Astrocyte (in vitro differentiated cells and primary cell): Measurements from ENCODE around the gene NT5E. TPM values are rescaled to one million over a fixed set of nuclear protein-coding genes. Genes with fewer than 3 reads are reported as not detected.

Experiments used
- DNase-seq: peaks from one replicate; pipeline ENCODE4 v3.0.0-alpha.2; 2010; ENCODE audit warnings: low read depth
- FAIRE-seq: peaks from 2 replicates; lab custom pipeline; 2011; peaks lifted over from hg19 to GRCh38; lab: Jason Lieb, UNC
- H2AFZ ChIP-seq: 2 replicates; pipeline ENCODE4 v1.6.0; 2012; ENCODE audit warnings: low read depth, low read length, inconsistent platforms
- H3K27ac ChIP-seq: 2 replicates; pipeline ENCODE4 v1.5.1; 2011; ENCODE audit warnings: low read depth, low read length, inconsistent platforms
- H3K27me3 ChIP-seq: 2 replicates; pipeline ENCODE4 v1.6.0; 2011; ENCODE audit warnings: low read length, inconsistent platforms; ENCODE audit not compliant: insufficient read depth
- H3K36me3 ChIP-seq: 2 replicates; pipeline ENCODE4 v1.5.1; 2011; ENCODE audit warnings: low read length, inconsistent platforms; ENCODE audit not compliant: insufficient read depth
- H3K4me1 ChIP-seq: 2 replicates; pipeline ENCODE4 v1.5.1; 2011; ENCODE audit warnings: low read length, inconsistent platforms; ENCODE audit not compliant: insufficient read depth
- H3K4me2 ChIP-seq: 2 replicates; pipeline ENCODE4 v1.6.0; 2012; ENCODE audit warnings: low read length, inconsistent platforms
- H3K4me3 ChIP-seq: 2 replicates; pipeline ENCODE4 v1.5.1; 2011; ENCODE audit warnings: low read depth, mild to moderate bottlenecking, low read length, inconsistent platforms; ENCODE audit not compliant: insufficient read depth
- H3K79me2 ChIP-seq: 2 replicates; pipeline ENCODE4 v1.6.0; 2012; ENCODE audit warnings: mild to moderate bottlenecking, low read length, inconsistent platforms; ENCODE audit not compliant: insufficient read depth
- H3K9ac ChIP-seq: 2 replicates; pipeline ENCODE4 v1.6.0; 2012; ENCODE audit warnings: mild to moderate bottlenecking, low read length, inconsistent platforms
- H3K9me3 ChIP-seq: 2 replicates; pipeline ENCODE4 v1.5.1; 2012; ENCODE audit warnings: low read depth, mild to moderate bottlenecking, low read length, inconsistent platforms; ENCODE audit not compliant: insufficient read depth
- H4K20me1 ChIP-seq: 2 replicates; pipeline ENCODE4 v1.6.0; 2012; ENCODE audit warnings: low read length, inconsistent platforms; ENCODE audit not compliant: insufficient read depth
- H3K27ac Mint-ChIP-seq: one replicate; pipeline ENCODE4 v1.8.0; 2021; ENCODE audit warnings: mild to moderate bottlenecking, mixed read lengths; ENCODE audit not compliant: unreplicated experiment
- H3K27me3 Mint-ChIP-seq: one replicate; pipeline ENCODE4 v1.8.0; 2021; ENCODE audit warnings: low read depth, mixed read lengths; ENCODE audit not compliant: unreplicated experiment
- H3K36me3 Mint-ChIP-seq: one replicate; pipeline ENCODE4 v1.8.0; 2021; ENCODE audit warnings: low read depth, mixed read lengths; ENCODE audit not compliant: unreplicated experiment
- H3K4me1 Mint-ChIP-seq: one replicate; pipeline ENCODE4 v1.8.0; 2021; ENCODE audit warnings: low read depth, mixed read lengths; ENCODE audit not compliant: unreplicated experiment
- H3K4me3 Mint-ChIP-seq: one replicate; pipeline ENCODE4 v1.8.0; 2021; ENCODE audit warnings: mild to moderate bottlenecking, moderate library complexity, mixed read lengths; ENCODE audit not compliant: unreplicated experiment
- H3K9me3 Mint-ChIP-seq: one replicate; pipeline ENCODE4 v1.8.0; 2021; ENCODE audit warnings: mild to moderate bottlenecking, mixed read lengths; ENCODE audit not compliant: unreplicated experiment
- EZH2 ChIP-seq: IDR thresholded peaks from 2 replicates; pipeline ENCODE4 v1.6.1; 2012; ENCODE audit warnings: mild to moderate bottlenecking, low read length, inconsistent platforms; ENCODE audit not compliant: insufficient read depth
- total RNA-seq: library from RNA; stranded (reverse); gene quantifications from 2 replicates; pipeline ENCODE4 v1.2.1, GENCODE V29; 2021
- TF ChIP-seq, protein P1 (sequence below): IDR thresholded peaks from 2 replicates; pipeline ENCODE4 v1.5.1; 2011; ENCODE audit warnings: low read depth, mild to moderate bottlenecking, inconsistent platforms, low read length, moderate library complexity; ENCODE audit not compliant: insufficient read depth

Gene NT5E
- total RNA-seq, 1 donor from 2014 or later = 77.4 TPM

DNA sequence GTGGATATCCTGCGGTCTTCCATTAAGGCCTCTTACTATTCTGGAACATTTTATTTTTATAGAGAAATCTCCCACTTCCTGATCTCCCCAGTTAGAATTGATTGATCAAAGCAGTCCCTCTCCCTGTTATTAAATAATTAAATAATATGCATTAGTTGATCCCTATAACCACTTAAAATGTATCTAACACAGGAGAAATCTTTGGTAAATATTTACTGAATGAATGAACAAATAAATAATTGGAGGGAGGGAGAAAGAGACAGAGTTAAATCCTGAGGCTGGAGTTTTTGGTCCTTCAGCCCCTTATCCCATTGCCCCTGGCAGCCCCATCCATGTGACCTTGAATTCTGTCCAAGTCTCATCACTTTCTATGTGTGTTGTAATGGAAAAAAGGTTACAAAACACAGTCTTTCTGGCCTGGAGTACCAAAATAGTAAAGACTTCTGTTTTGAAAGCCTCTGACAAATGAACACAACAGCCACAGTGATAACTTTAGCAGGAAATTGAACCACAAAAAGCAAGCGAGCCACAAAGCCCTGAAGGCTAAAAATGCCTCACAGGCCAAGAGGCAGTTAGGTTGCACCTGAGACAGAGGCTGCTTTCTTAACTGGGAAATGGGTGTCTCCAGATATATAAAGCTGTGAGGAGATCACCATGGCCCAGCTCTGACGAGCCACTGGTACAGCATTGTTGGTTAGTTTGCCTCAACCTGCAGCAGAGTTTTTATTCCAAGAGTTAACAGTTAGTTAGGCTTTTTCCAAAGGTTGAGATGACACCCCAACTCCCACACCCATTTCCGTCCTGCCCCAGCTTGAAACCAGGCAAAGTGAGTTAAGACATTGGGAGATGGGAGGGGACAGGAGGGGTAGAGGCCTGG, 11.3 kb downstream of the NT5E start:
- no peak overlapping the region for H2AFZ ChIP-seq
- peaks cover 37% of the 10 kb centered on the region for H3K79me2 ChIP-seq
- no peaks in the 10 kb centered on the region for H3K27me3 ChIP-seq
- H3K4me2 ChIP-seq = peak overlapping the region; percentile 27
- peak; percentile 81 for DNase-seq
- no peaks in the 10 kb centered on the region for H3K36me3 ChIP-seq
- peaks cover 14% of the 10 kb centered on the region for H4K20me1 ChIP-seq
- no peaks in the 10 kb centered on the region for H3K9me3 ChIP-seq
- peaks cover 90% of the 10 kb centered on the region for H3K4me1 ChIP-seq
- FAIRE-seq = no peak
- TF ChIP-seq EZH2 = no peak
- TF ChIP-seq, protein P1, sequence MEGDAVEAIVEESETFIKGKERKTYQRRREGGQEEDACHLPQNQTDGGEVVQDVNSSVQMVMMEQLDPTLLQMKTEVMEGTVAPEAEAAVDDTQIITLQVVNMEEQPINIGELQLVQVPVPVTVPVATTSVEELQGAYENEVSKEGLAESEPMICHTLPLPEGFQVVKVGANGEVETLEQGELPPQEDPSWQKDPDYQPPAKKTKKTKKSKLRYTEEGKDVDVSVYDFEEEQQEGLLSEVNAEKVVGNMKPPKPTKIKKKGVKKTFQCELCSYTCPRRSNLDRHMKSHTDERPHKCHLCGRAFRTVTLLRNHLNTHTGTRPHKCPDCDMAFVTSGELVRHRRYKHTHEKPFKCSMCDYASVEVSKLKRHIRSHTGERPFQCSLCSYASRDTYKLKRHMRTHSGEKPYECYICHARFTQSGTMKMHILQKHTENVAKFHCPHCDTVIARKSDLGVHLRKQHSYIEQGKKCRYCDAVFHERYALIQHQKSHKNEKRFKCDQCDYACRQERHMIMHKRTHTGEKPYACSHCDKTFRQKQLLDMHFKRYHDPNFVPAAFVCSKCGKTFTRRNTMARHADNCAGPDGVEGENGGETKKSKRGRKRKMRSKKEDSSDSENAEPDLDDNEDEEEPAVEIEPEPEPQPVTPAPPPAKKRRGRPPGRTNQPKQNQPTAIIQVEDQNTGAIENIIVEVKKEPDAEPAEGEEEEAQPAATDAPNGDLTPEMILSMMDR = no peak
- H3K9me3 Mint-ChIP-seq = no peaks in the 10 kb centered on the region
- peaks cover 10% of the 10 kb centered on the region for H3K36me3 Mint-ChIP-seq
- H3K4me1 Mint-ChIP-seq = peaks cover 76% of the 10 kb centered on the region
- H3K27ac Mint-ChIP-seq = peak overlapping the region; percentile 30
- H3K4me3 Mint-ChIP-seq = no peak overlapping the region
- H3K27me3 Mint-ChIP-seq = no peaks in the 10 kb centered on the region
- H3K4me3 ChIP-seq = no peak overlapping the region
- H3K9ac ChIP-seq = no peak overlapping the region
- peak overlapping the region; percentile 29 for H3K27ac ChIP-seq

DNA sequence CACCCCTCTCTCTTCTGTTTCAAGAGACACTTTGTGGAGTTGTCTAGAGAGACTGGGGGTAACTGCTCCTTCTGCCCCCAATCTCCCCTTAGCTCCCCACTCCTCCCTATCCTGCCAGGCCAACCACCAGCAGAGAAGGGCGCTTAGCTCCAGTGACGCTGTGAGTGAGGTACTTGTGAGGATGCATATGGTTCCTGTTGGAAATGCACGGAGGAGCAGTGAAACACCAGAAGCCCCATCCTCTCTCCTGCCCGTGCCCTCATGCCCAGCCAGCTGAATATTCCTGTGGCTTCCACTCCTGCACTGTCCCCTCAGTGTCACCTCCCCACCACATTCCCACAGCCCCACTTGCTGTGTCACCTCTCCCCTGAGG, 11.9 kb downstream of the NT5E start:
- no peaks in the 10 kb centered on the region for H3K36me3 ChIP-seq
- Mint-ChIP-seq H3K4me3 (no peak overlapping the region), H3K27ac (peak overlapping the region; percentile 60), H3K27me3 (no peaks in the 10 kb centered on the region), H3K36me3 (peaks cover 9% of the 10 kb centered on the region), H3K9me3 (no peaks in the 10 kb centered on the region), H3K4me1 (peaks cover 79% of the 10 kb centered on the region)
- peak overlapping the region; percentile 10 for H3K4me2 ChIP-seq
- TF ChIP-seq, protein P1 = no peak
- TF ChIP-seq EZH2 = no peak
- peaks cover 7% of the 10 kb centered on the region for H4K20me1 ChIP-seq
- no peak for FAIRE-seq
- no peak overlapping the region for H3K27ac ChIP-seq
- H3K27me3 ChIP-seq = no peaks in the 10 kb centered on the region
- peaks cover 31% of the 10 kb centered on the region for H3K79me2 ChIP-seq
- no peak overlapping the region for H3K4me3 ChIP-seq
- H3K4me1 ChIP-seq = peaks cover 90% of the 10 kb centered on the region
- no peaks in the 10 kb centered on the region for H3K9me3 ChIP-seq
- no peak for DNase-seq
- H3K9ac ChIP-seq = no peak overlapping the region
- no peak overlapping the region for H2AFZ ChIP-seq

DNA sequence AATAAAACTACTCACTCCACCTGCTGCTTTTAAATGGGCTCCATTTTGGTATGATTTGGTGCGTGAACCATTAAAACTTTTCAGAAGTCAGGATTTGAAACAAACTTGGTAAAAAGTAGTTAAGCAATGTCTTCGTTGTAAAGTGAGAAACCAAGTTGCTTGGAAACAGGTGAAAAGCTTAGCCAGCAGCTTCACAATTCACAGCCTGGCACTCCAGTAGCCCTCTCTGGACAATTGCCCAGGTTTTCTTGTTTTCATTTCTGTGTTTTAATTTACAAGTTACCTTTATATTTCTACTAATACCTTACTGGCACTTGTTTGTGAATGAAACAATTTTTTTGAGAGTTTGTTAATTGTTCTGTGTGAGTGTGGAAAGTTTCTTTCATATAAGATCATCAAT, 12.8 kb downstream of the NT5E start:
- Mint-ChIP-seq H3K4me1 (peaks cover 78% of the 10 kb centered on the region), H3K36me3 (peaks cover under 1% of the 10 kb centered on the region), H3K9me3 (no peaks in the 10 kb centered on the region), H3K27me3 (no peaks in the 10 kb centered on the region), H3K4me3 (no peak overlapping the region), H3K27ac (peak overlapping the region; percentile 95)
- Histone ChIP-seq H3K36me3 (peaks cover 4% of the 10 kb centered on the region), H3K79me2 (peaks cover 25% of the 10 kb centered on the region), H3K27ac (peak overlapping the region; percentile 97), H4K20me1 (peaks cover 4% of the 10 kb centered on the region), H3K4me2 (peak overlapping the region; percentile 10), H3K9ac (peak overlapping the region; percentile 25), H2AFZ (no peak overlapping the region), H3K9me3 (no peaks in the 10 kb centered on the region), H3K4me3 (no peak overlapping the region), H3K27me3 (no peaks in the 10 kb centered on the region), H3K4me1 (peaks cover 83% of the 10 kb centered on the region)
- no peak for TF ChIP-seq EZH2
- TF ChIP-seq, protein P1 = no peak
- no peak for DNase-seq
- FAIRE-seq = no peak
